Mesodermal cell (in vitro differentiated cells): ENCODE results near the gene DNMBP.
"Not testable (repeated sequence)": the region's sequence is repeated elsewhere in the genome, so short reads cannot be mapped to it uniquely, and the experiment has no call there.

Source experiments
- H3K27ac ChIP-seq: 2 replicates; pipeline ENCODE4 v1.7.0; 2013; ENCODE audit warnings: mild to moderate bottlenecking, low read depth, low read length, moderate library complexity; ENCODE audit not compliant: severe bottlenecking
- H3K36me3 ChIP-seq: 2 replicates; pipeline ENCODE4 v1.7.1; 2013; ENCODE audit warnings: mild to moderate bottlenecking, low read length, moderate library complexity; ENCODE audit not compliant: control insufficient read depth, insufficient read depth
- H3K4me1 ChIP-seq: one replicate; pipeline ENCODE4 v1.7.1; 2013; ENCODE audit warnings: mild to moderate bottlenecking, low read length; ENCODE audit not compliant: insufficient read depth, control insufficient read depth, poor library complexity, severe bottlenecking
- H3K4me3 ChIP-seq: 2 replicates; pipeline ENCODE4 v1.7.0; 2013; ENCODE audit warnings: low read length, control low read depth, mild to moderate bottlenecking; ENCODE audit not compliant: insufficient read depth, poor library complexity, severe bottlenecking; ENCODE audit errors: extremely low read depth
- H3K9me3 ChIP-seq: 2 replicates; pipeline ENCODE4 v1.7.1; 2013; ENCODE audit warnings: mild to moderate bottlenecking, low read length, moderate library complexity; ENCODE audit not compliant: control insufficient read depth
- WGBS, 2 experiments: methylation state at CpG; one replicate each; pipeline ENCODE4 v1.1.5; 2013; ENCODE audit warnings: missing lambda C conversion rate in 2 of 2; ENCODE audit not compliant: insufficient coverage in 2 of 2; 5-methylcytosine and 5-hydroxymethylcytosine counted together

Gene DNMBP

DNA sequence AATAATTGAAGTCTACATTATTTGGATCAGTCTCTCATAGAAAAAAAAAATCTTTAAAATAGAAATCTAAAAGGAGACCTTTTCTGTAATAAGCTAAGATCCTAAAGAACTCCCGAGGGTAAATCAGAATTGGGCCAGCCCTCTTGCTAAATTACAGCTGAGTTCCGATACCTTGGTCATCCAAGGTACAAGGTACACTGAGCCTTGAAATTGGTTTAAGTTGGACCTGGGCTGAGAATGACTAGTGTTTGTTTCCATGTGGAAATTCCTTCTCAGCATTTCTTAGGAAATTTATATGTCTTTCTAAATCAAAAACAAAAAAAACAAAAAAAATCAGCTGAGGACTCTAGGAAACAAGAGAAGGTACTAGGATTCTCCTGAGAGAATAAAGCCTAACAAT lies 64.9 kb downstream of the DNMBP start:
- peaks cover 62% of the 10 kb centered on the region for H3K36me3 ChIP-seq
- 100% methylated on average over 1 of the region's 2 CpGs for WGBS, 2 experiments
- no peaks in the 10 kb centered on the region for H3K4me1 ChIP-seq
- no peak overlapping the region for H3K4me3 ChIP-seq
- H3K9me3 ChIP-seq: peaks cover 8% of the 10 kb centered on the region
- H3K27ac ChIP-seq: no peak overlapping the region

DNA sequence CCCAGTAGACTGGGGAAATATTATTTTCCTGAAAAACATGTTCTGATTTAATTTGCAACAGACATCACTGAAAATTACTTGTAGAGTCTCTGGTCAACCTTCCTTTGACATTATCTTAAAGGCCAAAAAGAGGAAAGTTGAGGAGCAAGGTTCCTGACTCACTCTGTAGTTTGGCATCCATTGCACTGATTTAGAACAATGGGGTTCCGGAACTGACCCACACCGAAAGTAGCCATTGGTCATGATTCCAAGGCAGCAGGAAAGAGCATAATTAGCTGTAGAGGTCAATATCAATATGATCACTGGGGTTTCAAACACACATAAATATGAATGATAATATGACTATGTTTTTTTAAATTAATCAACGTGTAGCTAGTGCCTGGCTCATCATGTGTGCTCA lies 65.8 kb downstream of the DNMBP start:
- Histone ChIP-seq H3K9me3 (peaks cover 12% of the 10 kb centered on the region), H3K27ac (no peak overlapping the region), H3K4me3 (no peak overlapping the region), H3K4me1 (peaks cover 3% of the 10 kb centered on the region), H3K36me3 (peaks cover 62% of the 10 kb centered on the region)
- 93 to 100% methylated on average over 2 of the region's 3 CpGs for WGBS, 2 experiments

DNA sequence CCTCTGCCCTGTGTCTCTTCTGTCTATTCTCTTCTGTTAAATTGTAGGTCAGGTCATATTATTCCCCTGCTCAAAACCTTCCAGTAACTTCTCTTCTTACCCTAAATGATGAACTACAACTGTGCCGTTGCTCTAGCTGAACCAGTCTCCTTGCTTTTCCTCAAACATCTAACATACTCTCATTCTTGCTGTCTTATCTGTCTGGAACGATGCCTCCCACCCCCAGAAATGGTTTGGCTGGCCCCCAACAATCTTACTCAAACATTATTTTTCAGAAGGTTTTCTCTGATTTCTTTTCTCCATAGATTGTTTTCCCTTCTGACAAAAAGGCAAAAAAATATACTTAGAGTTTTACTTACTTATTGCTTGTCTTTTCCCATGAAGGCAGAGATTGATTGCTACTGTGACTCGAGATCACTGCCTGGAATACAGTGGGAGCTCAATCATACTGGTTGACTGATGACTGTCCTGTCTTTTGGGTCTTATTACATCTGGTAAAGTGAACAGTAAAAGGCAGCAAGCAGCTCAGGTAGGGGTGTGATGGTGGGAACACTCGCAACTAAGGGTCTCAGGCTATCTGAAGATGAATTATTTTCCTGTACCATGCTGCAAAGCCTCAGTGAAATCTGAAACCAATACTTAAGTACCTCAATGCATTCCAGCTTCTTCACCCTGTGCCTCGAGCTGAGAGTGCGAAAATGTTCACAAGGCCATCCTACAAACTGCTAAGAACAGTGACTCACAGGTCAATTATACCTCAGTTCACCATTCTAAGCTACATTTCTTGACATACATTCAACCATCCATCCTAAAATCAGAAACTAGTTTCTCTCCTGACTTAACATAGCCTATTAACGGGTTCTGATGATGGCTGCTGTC lies 67.6 kb downstream of the DNMBP start:
- H3K9me3 ChIP-seq: peaks cover 12% of the 10 kb centered on the region
- peak overlapping the region; percentile 13 for H3K27ac ChIP-seq
- H3K4me1 ChIP-seq: peaks cover 5% of the 10 kb centered on the region
- no peak overlapping the region for H3K4me3 ChIP-seq
- WGBS, 2 experiments: 77 to 82% methylated on average over 4 to 6 of the region's 7 CpGs
- H3K36me3 ChIP-seq: peaks cover 75% of the 10 kb centered on the region

DNA sequence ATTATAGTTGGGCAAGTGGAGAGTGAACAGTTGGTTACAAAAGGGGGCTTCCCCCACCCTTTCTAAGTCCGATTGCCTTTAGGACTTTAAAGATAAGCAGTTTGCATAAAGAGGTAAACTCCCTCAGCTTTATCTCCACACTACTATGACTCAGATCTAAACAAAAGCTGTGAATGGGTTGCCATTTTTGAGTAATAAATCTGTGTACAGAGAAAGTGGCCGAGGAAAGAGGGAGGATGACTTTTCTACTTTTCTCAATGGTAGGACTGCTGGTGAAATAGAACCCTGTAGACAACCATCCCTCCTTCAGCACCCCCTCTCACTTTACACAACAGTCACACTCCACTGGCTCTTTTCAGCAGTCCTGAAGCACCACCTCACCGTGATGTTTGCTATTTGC lies 71.2 kb downstream of the DNMBP start:
- Histone ChIP-seq H3K4me1 (peaks cover 5% of the 10 kb centered on the region), H3K9me3 (peaks cover 12% of the 10 kb centered on the region), H3K36me3 (peaks cover 69% of the 10 kb centered on the region), H3K27ac (no peak overlapping the region), H3K4me3 (no peak overlapping the region)
- no CpG with 5 or more reads among the region's 3 CpGs for WGBS, 2 experiments

DNA sequence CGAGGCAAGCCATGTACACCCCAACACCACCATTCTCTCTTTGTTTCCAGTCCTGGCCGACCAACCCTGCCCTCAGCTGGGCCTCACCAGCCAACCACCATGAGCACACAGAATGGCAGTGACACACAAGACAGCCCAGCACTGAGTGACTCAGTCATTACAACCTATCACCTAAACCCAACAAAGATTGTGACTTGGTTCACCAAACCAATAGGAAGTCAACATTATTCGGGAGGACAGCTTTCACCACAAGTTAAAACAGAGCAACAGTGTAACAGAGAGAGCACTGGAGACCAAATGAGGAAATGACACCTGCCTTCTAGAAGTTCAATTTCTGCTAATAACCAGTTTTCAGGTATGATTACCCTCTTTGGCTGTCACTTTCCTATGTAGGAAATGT lies 72.1 kb downstream of the DNMBP start:
- peaks cover 61% of the 10 kb centered on the region for H3K36me3 ChIP-seq
- 94 to 100% methylated on average over 2 to 3 of the region's 3 CpGs for WGBS, 2 experiments

DNA sequence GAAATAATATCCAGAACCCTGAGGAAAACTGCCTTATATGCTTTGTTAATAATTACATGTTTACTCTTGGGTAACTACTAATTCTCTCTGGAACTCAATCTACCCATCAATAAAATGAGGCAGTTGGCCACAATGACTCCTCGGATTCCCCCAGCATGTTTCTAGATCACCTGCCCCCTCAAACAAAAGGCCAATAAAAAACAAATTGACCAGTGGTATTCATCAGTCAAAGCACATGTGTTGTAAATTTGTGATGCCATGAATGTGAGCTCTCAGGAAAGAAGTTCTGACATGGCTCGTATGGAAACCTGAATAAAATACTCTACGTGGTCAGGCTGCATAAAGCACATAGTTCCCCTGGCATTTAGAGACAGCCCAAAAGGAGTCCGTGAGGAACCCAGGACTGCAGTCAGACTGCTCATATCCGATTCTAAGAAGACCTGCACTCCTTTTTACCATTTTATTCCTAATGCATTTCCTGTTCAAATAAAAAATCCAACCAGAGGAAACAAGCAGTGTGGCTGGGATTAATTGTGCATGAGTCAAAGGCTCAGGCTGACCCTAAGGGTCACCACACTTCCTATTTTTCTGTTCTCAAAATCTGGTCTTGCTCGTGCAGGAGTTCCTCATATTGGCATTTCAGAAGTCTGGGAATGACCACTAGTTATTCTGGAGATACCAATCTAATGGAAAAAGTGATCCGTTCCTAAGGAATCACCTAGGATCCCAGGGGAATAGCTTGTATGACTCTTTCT lies 77.4 kb downstream of the DNMBP start:
- H3K9me3 ChIP-seq, H3K4me3 ChIP-seq: not testable (repeated sequence)
- Histone ChIP-seq H3K4me1 (peaks cover 12% of the 10 kb centered on the region), H3K36me3 (peaks cover 31% of the 10 kb centered on the region), H3K27ac (peak overlapping the region; percentile 36)
- 86% methylated on average over 1 of the region's 7 CpGs; no CpG with 5 or more reads in 1 of the 2 experiments for WGBS, 2 experiments

More for the DNA sequence above, 72.1 kb downstream of the DNMBP start:
- H3K4me1 ChIP-seq: peaks cover 5% of the 10 kb centered on the region
- no peak overlapping the region for H3K27ac ChIP-seq
- H3K9me3 ChIP-seq: peaks cover 12% of the 10 kb centered on the region
- H3K4me3 ChIP-seq: no peak overlapping the region

DNA sequence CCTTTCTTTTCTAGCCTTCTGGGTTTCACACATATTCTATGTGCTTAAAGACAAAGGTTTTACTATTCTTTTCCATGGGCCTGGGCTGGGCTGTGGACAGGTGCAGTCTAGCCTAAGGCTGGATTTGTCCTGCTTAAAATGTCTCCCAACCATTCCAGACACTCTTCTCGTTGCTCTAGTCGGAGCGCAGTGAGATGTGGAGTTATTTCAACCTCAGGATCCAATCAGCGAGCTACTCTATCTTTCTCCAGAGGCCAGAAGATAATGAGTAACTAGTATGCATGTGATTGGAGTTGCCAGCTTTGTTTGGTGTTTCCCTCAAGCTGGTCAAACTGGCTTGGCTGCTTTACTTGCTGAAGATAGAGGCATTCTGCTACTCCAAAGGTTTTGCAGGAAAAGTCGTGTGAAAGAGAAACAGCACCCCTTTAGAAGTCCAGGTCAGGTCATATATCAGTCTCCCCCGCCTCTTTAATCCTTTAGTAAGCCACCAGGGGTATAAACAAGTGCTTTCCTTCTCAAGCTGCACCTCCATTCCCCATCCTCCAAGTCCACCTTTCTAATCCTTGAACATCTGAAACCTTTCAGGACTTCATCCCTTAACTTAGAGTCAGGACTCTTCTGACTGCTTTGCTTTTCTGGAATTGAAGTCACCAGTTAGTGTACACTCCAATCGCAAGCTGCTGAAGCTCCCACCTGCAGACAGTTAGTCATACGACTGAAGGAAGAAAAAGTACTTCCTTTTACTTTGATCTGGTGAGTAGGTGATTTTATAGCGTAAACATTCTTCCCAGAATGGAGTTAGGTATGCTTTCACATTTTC lies 78.8 kb downstream of the DNMBP start:
- Histone ChIP-seq H3K4me1 (peaks cover 22% of the 10 kb centered on the region), H3K36me3 (peaks cover 25% of the 10 kb centered on the region), H3K27ac (peak overlapping the region; percentile 32), H3K4me3 (no peak overlapping the region), H3K9me3 (no peaks in the 10 kb centered on the region)
- WGBS, 2 experiments: 71 to 76% methylated on average over 2 to 3 of the region's 9 CpGs

DNA sequence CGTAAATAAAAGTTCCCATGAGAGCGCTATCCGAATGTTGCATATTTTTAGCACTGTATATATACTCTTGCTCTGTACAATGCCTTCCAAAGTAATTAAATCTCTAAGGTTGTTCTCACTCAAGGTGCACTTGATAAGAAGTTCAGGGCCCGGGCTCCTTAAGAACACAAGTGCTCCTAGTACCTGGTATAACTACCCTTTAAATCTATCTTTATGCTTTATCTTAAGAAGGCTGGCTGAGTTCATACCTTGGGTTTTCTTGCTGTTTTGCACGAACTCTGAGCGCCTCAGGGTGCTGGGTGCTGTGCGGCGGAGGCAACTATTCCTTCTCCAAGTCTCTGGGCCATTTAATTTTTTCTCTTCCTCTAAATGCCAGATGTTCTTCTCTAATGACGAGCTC lies 80.4 kb downstream of the DNMBP start:
- Histone ChIP-seq H3K9me3 (no peaks in the 10 kb centered on the region), H3K4me1 (peaks cover 25% of the 10 kb centered on the region), H3K27ac (no peak overlapping the region), H3K4me3 (no peak overlapping the region), H3K36me3 (peaks cover 32% of the 10 kb centered on the region)
- WGBS, 2 experiments: 94 to 95% methylated on average over 5 to 7 of the region's 9 CpGs

DNA sequence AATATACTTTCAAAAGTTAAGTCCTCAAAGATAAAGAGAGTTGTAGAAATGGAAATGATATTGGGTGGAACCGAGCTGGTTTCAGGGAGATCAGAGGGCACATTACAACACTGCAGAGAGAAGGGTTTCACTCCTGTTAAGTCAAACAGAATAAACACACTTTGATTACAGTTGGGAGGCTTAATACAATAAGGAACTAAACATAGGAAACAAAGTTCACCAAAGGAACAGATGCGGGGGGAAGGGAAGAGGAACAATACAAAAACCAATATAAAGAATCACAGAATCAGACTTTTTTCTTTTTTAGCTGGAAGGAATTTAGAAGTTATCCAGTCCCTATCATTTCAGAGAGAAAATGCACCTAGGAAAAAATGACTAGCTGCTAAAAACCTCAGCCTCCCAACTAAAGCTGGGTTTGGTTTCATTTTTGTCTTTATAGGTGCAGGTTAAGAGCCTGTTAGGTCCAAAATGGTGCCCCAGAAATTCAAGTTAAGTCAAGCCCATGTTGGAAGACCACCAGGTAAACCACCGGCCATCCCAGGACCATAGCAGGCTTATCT lies 81.9 kb downstream of the DNMBP start:
- Histone ChIP-seq H3K4me3 (no peak overlapping the region), H3K9me3 (no peaks in the 10 kb centered on the region), H3K27ac (no peak overlapping the region), H3K36me3 (peaks cover 41% of the 10 kb centered on the region), H3K4me1 (peaks cover 30% of the 10 kb centered on the region)
- WGBS, 2 experiments: 100% methylated on average over 1 of the region's 3 CpGs
